Measurements from ENCODE around the gene EXOC3L4. TPM values are rescaled to one million over a fixed set of nuclear protein-coding genes. Genes with fewer than 3 reads are reported as not detected.

EXOC3L4 gene
- polyA plus RNA-seq, 1 of the 3 experiments (the other 2 are of a cell fraction): 0.46 TPM

DNA sequence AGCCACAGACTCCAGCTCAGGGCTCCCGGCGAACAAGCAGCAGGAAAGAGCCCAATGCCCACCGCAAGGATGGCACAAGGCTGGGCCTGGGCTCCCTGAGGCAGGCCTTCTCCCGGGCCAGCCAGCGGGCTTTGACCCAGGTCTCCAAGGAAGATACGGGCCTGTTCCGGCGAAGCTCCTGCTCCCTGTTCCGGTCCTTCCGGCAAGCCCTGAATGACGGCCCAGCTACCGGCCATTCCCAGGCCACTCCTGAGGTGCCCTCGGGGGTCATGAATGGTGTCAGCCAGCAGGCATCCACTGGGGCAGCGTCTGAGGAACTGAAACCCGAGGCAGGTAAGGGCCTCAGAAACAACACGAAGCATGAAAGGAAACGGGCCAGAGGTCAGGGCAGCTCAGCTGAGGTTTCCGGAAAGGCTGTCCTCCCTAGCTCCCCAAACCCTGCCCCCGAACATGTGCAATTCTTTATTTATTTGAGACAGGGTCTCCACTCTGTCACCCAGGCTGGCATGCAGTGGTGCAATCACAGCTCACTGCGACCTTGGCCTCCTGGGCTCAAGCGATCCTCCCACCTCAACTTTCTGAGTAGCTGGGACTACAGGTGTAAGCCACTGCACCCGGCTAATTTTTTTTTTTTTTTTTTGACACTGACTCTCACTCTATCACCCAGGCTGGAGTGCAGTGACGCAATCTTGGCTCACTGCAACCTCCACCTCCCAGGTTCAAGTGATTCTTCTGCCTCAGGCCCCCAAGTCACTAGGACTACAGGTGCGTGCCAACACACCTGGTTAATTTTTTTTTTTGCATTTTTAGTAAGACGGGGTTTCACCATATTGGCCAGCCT is 6.0 kb downstream of the EXOC3L4 start:
- H3K9me2 ChIP-seq: no peaks in the 10 kb centered on the region
- H4K20me1 ChIP-seq (ENCODE audit: insufficient read depth): no peaks in the 10 kb centered on the region
- no peak overlapping the region for H3K4me2 ChIP-seq
- no peak overlapping the region for H3K9ac ChIP-seq
- no peaks in the 10 kb centered on the region for H3K79me2 ChIP-seq (ENCODE audit: insufficient read depth)
- no peak overlapping the region for H3K4me3 ChIP-seq (ENCODE audit: low read depth in 2 of 2, low read length in 1 of 2)
- no peaks in the 10 kb centered on the region for H3K36me3 ChIP-seq (replicated peaks in 1 of 2; ENCODE audit: control insufficient read depth in 1 of 2, insufficient read depth in 2 of 2, low read length in 1 of 2)
- no peaks in the 10 kb centered on the region for H3K9me3 ChIP-seq
- 85% methylated on average over 20 of the region's 25 CpGs for WGBS (ENCODE audit: low lambda C conversion rate)
- no peak for TF ChIP-seq EP300 (IDR thresholded peaks at IDR 0.05; ENCODE audit: borderline replicate concordance in 1 of 2, low read depth in 1 of 2, low read length in 1 of 2)
- TF ChIP-seq, protein P1, sequence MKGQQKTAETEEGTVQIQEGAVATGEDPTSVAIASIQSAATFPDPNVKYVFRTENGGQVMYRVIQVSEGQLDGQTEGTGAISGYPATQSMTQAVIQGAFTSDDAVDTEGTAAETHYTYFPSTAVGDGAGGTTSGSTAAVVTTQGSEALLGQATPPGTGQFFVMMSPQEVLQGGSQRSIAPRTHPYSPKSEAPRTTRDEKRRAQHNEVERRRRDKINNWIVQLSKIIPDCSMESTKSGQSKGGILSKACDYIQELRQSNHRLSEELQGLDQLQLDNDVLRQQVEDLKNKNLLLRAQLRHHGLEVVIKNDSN (IDR thresholded peaks at IDR 0.05; ENCODE audit: borderline replicate concordance, low read depth): no peak
- TF ChIP-seq, protein P2, sequence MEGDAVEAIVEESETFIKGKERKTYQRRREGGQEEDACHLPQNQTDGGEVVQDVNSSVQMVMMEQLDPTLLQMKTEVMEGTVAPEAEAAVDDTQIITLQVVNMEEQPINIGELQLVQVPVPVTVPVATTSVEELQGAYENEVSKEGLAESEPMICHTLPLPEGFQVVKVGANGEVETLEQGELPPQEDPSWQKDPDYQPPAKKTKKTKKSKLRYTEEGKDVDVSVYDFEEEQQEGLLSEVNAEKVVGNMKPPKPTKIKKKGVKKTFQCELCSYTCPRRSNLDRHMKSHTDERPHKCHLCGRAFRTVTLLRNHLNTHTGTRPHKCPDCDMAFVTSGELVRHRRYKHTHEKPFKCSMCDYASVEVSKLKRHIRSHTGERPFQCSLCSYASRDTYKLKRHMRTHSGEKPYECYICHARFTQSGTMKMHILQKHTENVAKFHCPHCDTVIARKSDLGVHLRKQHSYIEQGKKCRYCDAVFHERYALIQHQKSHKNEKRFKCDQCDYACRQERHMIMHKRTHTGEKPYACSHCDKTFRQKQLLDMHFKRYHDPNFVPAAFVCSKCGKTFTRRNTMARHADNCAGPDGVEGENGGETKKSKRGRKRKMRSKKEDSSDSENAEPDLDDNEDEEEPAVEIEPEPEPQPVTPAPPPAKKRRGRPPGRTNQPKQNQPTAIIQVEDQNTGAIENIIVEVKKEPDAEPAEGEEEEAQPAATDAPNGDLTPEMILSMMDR (IDR thresholded peaks at IDR 0.05): no peak
- H3K27ac ChIP-seq (ENCODE audit: low read depth in 2 of 2, low read length in 1 of 2): no peak overlapping the region
- H3K27me3 ChIP-seq (ENCODE audit: insufficient read depth): peaks cover 25% of the 10 kb centered on the region
- H3K4me1 ChIP-seq (ENCODE audit: control insufficient read depth in 1 of 2, insufficient read depth in 2 of 2, low read depth in 1 of 2, low read length in 1 of 2): peaks cover 0 to 6% of the 10 kb centered on the region in 2 experiments; a peak in 1 of 4 replicates
- H2AFZ ChIP-seq (ENCODE audit: low read depth): no peak overlapping the region
- H3F3A ChIP-seq (replicated peaks; ENCODE audit: insufficient read depth): peaks cover 4% of the 10 kb centered on the region
- POLR2A ChIA-PET: no interaction called here
- DNase-seq: no peak
- CTCF ChIA-PET: interaction anchor here (0.7 to 7.8 kb wide), 12 partner anchors 9 to 406 kb away, joined by 3 to 250 read pairs (median 4); no protein-coding TSS in a partner anchor

DNA sequence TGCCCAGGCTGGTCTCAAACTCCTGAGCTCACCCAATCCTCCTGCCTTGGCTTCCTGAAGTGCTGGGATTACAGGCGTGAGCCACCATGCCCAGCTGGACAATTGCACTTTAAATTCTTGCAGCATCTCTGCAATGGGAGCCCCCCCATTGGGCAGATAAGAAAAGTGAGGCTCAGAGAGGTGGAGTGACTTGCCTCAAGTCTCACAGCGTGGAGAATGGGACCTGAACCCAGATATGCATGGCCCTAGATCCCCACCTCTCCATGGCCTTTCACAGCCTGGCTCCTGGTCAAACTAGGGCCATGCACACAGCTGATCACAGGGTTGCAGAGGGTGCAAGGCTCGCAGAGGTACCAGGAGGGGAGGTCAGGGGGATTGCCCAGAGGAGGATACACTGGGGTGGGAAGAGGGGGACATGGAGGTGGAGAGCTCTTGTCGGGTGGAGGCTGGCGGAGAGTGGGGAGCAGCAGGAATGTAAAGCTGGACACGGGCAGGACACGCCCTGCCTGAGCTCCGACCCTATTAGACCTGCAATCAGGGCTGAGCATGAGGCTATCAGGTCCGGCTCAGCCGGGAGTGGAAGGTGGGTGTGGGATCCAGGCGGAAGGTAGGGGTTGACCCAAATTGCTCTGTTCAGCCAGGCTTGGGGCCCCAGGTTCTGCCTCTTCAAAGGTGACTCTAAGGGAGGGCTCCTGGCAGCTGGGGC is 6.9 kb downstream of the EXOC3L4 start:
- Histone ChIP-seq H3K79me2 (ENCODE audit: insufficient read depth) (no peaks in the 10 kb centered on the region), H3F3A (replicated peaks; ENCODE audit: insufficient read depth) (no peaks in the 10 kb centered on the region), H3K27ac (ENCODE audit: low read depth in 2 of 2, low read length in 1 of 2) (no peak overlapping the region), H3K9me2 (no peaks in the 10 kb centered on the region), H3K4me3 (ENCODE audit: low read depth in 2 of 2, low read length in 1 of 2) (no peak overlapping the region), H3K4me2 (no peak overlapping the region), H2AFZ (ENCODE audit: low read depth) (no peak overlapping the region), H3K27me3 (ENCODE audit: insufficient read depth) (peaks cover 25% of the 10 kb centered on the region), H3K4me1 (ENCODE audit: control insufficient read depth in 1 of 2, insufficient read depth in 2 of 2, low read depth in 1 of 2, low read length in 1 of 2) (peaks cover 0 to 6% of the 10 kb centered on the region in 2 experiments; a peak in 1 of 4 replicates), H3K9me3 (no peaks in the 10 kb centered on the region), H3K36me3 (replicated peaks in 1 of 2; ENCODE audit: control insufficient read depth in 1 of 2, insufficient read depth in 2 of 2, low read length in 1 of 2) (no peaks in the 10 kb centered on the region), H4K20me1 (ENCODE audit: insufficient read depth) (no peaks in the 10 kb centered on the region), H3K9ac (no peak overlapping the region)
- ChIA-PET CTCF (interaction anchor here (0.7 to 7.8 kb wide), 11 partner anchors 10 to 195 kb away, joined by 3 to 250 read pairs (median 4); no protein-coding TSS in a partner anchor), POLR2A (no interaction called here)
- no peak for TF ChIP-seq GATA2 (CRISPR knock-in tag; IDR thresholded peaks at IDR 0.05)
- TF ChIP-seq, protein P3, sequence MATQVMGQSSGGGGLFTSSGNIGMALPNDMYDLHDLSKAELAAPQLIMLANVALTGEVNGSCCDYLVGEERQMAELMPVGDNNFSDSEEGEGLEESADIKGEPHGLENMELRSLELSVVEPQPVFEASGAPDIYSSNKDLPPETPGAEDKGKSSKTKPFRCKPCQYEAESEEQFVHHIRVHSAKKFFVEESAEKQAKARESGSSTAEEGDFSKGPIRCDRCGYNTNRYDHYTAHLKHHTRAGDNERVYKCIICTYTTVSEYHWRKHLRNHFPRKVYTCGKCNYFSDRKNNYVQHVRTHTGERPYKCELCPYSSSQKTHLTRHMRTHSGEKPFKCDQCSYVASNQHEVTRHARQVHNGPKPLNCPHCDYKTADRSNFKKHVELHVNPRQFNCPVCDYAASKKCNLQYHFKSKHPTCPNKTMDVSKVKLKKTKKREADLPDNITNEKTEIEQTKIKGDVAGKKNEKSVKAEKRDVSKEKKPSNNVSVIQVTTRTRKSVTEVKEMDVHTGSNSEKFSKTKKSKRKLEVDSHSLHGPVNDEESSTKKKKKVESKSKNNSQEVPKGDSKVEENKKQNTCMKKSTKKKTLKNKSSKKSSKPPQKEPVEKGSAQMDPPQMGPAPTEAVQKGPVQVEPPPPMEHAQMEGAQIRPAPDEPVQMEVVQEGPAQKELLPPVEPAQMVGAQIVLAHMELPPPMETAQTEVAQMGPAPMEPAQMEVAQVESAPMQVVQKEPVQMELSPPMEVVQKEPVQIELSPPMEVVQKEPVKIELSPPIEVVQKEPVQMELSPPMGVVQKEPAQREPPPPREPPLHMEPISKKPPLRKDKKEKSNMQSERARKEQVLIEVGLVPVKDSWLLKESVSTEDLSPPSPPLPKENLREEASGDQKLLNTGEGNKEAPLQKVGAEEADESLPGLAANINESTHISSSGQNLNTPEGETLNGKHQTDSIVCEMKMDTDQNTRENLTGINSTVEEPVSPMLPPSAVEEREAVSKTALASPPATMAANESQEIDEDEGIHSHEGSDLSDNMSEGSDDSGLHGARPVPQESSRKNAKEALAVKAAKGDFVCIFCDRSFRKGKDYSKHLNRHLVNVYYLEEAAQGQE (IDR thresholded peaks at IDR 0.05; ENCODE audit: low read depth, low read length): no peak
- TF ChIP-seq, protein P1 (IDR thresholded peaks at IDR 0.05; ENCODE audit: borderline replicate concordance, low read depth): no peak
- TF ChIP-seq RXRA (IDR thresholded peaks at IDR 0.05; ENCODE audit: borderline replicate concordance, low read depth): no peak
- TF ChIP-seq FOSL2 (IDR thresholded peaks at IDR 0.05; ENCODE audit: borderline replicate concordance, low read depth): no peak
- no peak for TF ChIP-seq RCOR1 (IDR thresholded peaks at IDR 0.05; ENCODE audit: low read length)
- no peak for TF ChIP-seq SMC3 (IDR thresholded peaks at IDR 0.05; ENCODE audit: low read depth, low read length)
- no peak for TF ChIP-seq GABPA (IDR thresholded peaks at IDR 0.05; ENCODE audit: low read depth)
- no peak for TF ChIP-seq RAD21 (IDR thresholded peaks at IDR 0.05; ENCODE audit: low read length)
- TF ChIP-seq, protein P4, sequence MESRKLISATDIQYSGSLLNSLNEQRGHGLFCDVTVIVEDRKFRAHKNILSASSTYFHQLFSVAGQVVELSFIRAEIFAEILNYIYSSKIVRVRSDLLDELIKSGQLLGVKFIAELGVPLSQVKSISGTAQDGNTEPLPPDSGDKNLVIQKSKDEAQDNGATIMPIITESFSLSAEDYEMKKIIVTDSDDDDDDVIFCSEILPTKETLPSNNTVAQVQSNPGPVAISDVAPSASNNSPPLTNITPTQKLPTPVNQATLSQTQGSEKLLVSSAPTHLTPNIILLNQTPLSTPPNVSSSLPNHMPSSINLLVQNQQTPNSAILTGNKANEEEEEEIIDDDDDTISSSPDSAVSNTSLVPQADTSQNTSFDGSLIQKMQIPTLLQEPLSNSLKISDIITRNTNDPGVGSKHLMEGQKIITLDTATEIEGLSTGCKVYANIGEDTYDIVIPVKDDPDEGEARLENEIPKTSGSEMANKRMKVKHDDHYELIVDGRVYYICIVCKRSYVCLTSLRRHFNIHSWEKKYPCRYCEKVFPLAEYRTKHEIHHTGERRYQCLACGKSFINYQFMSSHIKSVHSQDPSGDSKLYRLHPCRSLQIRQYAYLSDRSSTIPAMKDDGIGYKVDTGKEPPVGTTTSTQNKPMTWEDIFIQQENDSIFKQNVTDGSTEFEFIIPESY (IDR thresholded peaks at IDR 0.05; ENCODE audit: borderline replicate concordance, low read depth): no peak
- TF ChIP-seq FOXJ3 (CRISPR knock-in tag; IDR thresholded peaks at IDR 0.05): no peak
- TF ChIP-seq POLR2AphosphoS5 (IDR thresholded peaks at IDR 0.05; ENCODE audit: low read depth, low read length): no peak
- TF ChIP-seq MXI1 (IDR thresholded peaks at IDR 0.05; ENCODE audit: low read depth, low read length): no peak
- DNase-seq: no peak
- WGBS (ENCODE audit: low lambda C conversion rate): 90% methylated on average over 8 of the region's 11 CpGs

Data from SK-N-SH (cell line).